Measurements from ENCODE around the gene SLC14A1.

SLC14A1 gene

GRCh38 chr18:45792506-45793263 lies 68.7 kb downstream of the SLC14A1 start:
- no peak for DNase-seq (ENCODE audit: extremely low read depth in 1 of 2, low read depth in 1 of 2)

GRCh38 chr18:45793264-45793965 lies 69.4 kb downstream of the SLC14A1 start:
- no peak for DNase-seq (ENCODE audit: extremely low read depth in 1 of 2, low read depth in 1 of 2)

DNA sequence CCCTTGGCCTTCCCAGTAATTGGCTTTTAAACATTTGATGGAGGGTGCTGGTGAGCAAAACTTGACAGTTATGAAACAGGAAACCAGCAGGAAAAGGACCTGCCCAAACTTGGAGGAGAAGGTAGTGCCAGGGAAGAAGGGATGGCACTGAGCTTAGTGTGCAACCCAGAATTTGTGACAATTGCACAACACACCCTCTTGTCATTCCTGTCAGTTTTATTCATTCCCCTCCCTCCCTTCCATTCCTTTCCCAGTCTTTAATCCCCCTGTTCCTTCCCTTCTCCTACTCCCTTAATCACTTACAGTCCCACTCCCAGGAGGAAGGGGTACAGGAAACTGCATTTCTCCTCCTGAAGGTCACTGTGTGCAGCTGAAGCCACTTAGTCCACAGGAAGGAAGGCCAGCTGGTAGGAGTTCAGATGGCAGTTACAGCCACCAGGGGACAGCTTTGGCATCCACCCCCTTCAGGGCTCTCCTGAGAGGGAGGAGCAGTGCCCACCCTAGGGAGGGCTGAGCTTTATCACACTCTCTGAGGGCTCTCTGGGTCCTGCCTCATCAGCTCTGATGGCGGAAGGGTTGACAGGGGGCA lies 77.5 kb downstream of the SLC14A1 start:
- DNase-seq (ENCODE audit: extremely low read depth in 1 of 2, low read depth in 1 of 2) = no peak

All from stimulated activated CD8-positive, alpha-beta memory T cell treated with anti-CD3 and anti-CD28 coated beads, Interleukin-7, amount 100 ng/mL, for 48 hours (primary cell).